SJSA1 (cell line): ENCODE results near the gene DUSP8. TPM values are rescaled to one million over a fixed set of nuclear protein-coding genes. Genes with fewer than 3 reads are reported as not detected.

Experiments used
- DNase-seq, 2 experiments: peaks; one replicate each; pipeline ENCODE4 v3.0.0-alpha.2; 2015 to 2020; ENCODE audit warnings: low spot score in 2 of 2, low read depth in 1 of 2
- H3K27ac ChIP-seq: fragments of 250-450 bp; sonication (Bioruptor Pico); 2 replicates; pipeline ENCODE4 v1.5.1; 2020; ENCODE audit warnings: mild to moderate bottlenecking, moderate library complexity
- H3K27me3 ChIP-seq: fragments of 250-450 bp; sonication (Bioruptor Pico); replicated peaks from 2 replicates; pipeline ENCODE4 v1.5.1; 2020; ENCODE audit warnings: mild to moderate bottlenecking, moderate library complexity
- H3K36me3 ChIP-seq: fragments of 250-450 bp; sonication (Bioruptor Pico); 2 replicates; pipeline ENCODE4 v1.5.1; 2020; ENCODE audit warnings: mild to moderate bottlenecking
- H3K4me1 ChIP-seq: fragments of 250-450 bp; sonication (Bioruptor Pico); replicated peaks from 2 replicates; pipeline ENCODE4 v1.6.1; 2021; ENCODE audit warnings: mild to moderate bottlenecking
- H3K4me3 ChIP-seq: fragments of 250-450 bp; sonication (Bioruptor Pico); 2 replicates; pipeline ENCODE4 v1.5.1; 2020; ENCODE audit warnings: mild to moderate bottlenecking
- H3K9me3 ChIP-seq: fragments of 250-450 bp; sonication (Bioruptor Pico); replicated peaks from 2 replicates; pipeline ENCODE4 v1.5.1; 2020; ENCODE audit warnings: mild to moderate bottlenecking
- total RNA-seq: library from RNA; depleted of rRNA; stranded (reverse); fragments of >200 nt; shearing (Covaris generic); gene quantifications from 2 replicates; pipeline ENCODE4 v1.2.3, GENCODE V29; 2014

DUSP8 gene
- total RNA-seq, 1 experiment from 2014 or later: 0.82 TPM

DNA sequence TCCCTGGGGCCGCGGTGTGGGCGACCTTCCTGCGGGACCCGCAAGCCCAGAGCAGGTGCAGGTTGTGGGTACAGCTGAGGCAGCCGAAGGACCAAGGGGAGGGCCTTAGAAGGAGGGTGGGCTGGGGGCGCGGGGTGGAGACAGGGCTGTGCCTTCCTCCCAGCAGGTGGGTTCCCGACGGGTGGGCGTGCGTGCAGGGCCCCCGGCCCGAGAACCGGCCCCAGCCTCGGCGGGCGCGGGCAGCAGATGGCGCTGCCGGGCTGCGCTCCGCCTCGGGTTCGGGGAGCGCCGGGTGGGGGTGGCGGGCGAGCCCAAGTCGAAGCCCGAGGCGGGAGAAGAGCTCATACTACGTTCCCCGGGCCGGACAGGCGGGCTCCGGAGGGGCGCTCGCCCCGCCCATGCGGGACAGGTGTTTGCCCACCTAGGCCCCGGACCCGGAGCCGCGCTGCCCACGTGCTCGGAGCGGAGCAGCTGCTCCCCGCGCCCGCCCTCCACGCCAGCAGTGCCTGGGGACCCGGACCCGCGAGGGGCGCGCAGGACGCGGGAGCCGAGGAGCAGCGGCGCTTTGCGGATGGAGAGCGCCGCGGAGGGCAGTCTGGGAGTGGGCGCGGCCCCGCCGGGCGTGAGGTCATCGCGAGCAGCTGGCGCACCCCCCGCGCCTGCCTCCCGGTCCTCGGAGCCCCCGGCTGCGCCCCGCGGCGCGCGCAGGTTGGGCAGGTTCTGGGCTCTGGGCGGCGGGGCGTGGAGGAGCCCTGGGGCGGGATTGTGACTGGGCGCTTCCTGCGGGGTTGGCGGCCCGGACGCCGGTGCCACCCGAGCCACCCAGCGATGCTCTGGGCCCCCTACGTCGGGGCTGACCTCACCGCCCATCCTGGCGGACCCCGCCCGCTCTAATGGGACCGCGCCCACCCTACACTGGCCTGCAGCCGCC is 25.3 kb downstream of the DUSP8 start:
- Histone ChIP-seq H3K4me3 (no peak overlapping the region), H3K36me3 (no peaks in the 10 kb centered on the region), H3K9me3 (no peaks in the 10 kb centered on the region), H3K4me1 (peaks cover 6% of the 10 kb centered on the region), H3K27ac (no peak overlapping the region), H3K27me3 (peaks cover 18% of the 10 kb centered on the region)
- DNase-seq: no peak

DNA sequence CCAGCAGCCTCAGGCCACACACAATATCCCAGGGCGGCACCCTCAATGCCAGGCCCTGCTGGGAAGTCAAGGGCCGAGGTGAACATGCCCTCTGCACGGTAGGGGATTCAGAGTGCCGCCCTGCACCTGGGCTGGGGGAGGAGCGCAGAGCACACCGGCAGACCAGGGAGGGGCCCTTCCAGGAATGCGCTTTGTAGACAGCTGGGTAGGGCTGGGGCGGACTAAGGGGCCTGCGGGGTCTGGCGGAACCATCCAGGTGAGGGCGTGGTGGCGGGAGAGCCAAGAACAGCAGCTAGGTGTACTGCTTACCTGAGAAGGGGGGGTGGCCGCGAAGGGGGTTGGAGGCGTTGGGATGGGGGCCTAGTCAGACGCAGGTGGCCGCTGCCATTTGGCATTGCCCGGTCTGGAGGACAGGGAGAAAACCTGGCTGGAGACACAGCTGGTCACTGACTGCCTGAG is 26.0 kb downstream of the DUSP8 start:
- peaks cover 18% of the 10 kb centered on the region for H3K27me3 ChIP-seq
- DNase-seq: no peak

DNA sequence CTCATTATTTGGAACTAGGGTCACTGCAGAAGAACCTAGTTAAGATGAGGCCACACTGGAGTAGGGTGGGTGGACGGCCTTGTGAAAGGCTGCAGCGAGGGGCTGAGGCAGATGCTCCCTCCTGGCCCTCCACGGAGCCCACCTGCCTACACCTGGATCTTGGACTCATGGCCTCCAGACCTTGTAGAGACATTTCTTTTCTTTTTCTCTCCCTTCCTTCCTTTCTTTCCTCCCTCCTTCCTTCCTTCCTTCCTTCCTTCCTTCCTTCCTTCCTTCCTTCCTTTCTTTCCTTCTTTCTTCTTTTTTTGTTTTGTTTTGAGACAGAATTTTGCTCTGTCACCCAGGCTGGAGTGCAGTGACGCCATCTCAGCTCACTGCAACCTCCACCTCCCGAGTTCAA is 26.6 kb downstream of the DUSP8 start:
- Histone ChIP-seq H3K4me1 (peaks cover 6% of the 10 kb centered on the region), H3K4me3 (no peak overlapping the region), H3K27me3 (peaks cover 18% of the 10 kb centered on the region), H3K27ac (no peak overlapping the region), H3K9me3 (no peaks in the 10 kb centered on the region), H3K36me3 (no peaks in the 10 kb centered on the region)
- DNase-seq: no peak

More for the DNA sequence above, 26.0 kb downstream of the DUSP8 start:
- Histone ChIP-seq H3K9me3 (no peaks in the 10 kb centered on the region), H3K27ac (no peak overlapping the region), H3K36me3 (no peaks in the 10 kb centered on the region), H3K4me3 (no peak overlapping the region), H3K4me1 (peaks cover 6% of the 10 kb centered on the region)

DNA sequence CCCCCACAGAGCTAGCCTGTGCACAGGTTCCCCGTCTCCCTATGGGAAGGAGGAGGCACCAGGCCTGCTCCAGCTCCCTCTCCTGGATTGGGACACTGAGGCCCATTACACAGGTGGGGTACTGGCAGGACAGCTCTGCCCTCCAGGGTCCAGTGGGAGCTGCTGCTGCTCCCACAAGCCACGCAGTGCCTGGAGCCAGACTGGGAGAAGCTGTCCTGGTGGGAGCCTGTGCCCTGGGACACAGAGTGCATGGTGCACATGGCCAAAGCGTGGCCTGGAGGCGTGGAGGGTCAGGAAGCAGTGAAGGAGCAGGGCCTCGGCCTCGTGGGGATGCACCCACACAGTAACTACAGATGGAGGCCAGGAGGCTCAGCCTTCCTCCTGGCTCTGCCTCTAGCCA is 27.5 kb downstream of the DUSP8 start:
- no peak overlapping the region for H3K27ac ChIP-seq
- H3K27me3 ChIP-seq: peaks cover 18% of the 10 kb centered on the region
- H3K9me3 ChIP-seq: no peaks in the 10 kb centered on the region
- no peak overlapping the region for H3K4me3 ChIP-seq
- DNase-seq: no peak
- peaks cover 6% of the 10 kb centered on the region for H3K4me1 ChIP-seq
- H3K36me3 ChIP-seq: no peaks in the 10 kb centered on the region

DNA sequence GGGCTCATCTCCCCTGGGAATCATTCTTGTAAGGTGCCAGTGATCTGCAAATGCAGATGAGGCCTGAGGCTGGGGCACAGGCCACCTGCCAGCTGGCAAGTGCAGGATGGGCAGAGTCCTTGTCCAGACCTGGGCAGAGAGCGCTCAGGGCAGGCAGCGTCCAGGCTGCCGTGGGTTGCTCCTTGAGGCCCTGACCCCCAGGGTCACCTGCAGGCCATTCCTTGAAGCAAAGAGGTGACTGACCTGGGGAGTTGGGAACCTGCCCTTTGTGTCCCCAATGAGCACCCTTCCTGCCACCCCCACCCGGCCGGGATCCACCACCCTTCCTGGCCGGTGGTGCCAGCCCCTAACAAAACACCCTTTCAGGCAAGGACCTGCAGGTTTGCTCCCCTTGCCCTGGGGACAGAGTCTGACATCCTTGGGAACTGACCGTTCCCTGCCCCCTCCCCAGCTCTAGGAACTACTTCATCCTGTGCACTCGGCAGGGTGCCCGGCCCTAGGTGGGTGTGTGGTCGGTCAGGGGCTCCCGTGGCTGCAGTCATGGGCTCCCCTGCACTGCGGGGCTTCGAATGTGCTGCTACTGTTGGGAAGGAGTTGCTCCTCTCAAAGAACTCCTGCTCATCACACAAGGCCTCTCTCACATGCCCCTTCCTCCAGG is 28.3 kb downstream of the DUSP8 start:
- no peak for DNase-seq
- Histone ChIP-seq H3K4me3 (no peak overlapping the region), H3K27ac (no peak overlapping the region), H3K36me3 (no peaks in the 10 kb centered on the region), H3K4me1 (peaks cover 6% of the 10 kb centered on the region), H3K27me3 (peaks cover 18% of the 10 kb centered on the region), H3K9me3 (no peaks in the 10 kb centered on the region)

DNA sequence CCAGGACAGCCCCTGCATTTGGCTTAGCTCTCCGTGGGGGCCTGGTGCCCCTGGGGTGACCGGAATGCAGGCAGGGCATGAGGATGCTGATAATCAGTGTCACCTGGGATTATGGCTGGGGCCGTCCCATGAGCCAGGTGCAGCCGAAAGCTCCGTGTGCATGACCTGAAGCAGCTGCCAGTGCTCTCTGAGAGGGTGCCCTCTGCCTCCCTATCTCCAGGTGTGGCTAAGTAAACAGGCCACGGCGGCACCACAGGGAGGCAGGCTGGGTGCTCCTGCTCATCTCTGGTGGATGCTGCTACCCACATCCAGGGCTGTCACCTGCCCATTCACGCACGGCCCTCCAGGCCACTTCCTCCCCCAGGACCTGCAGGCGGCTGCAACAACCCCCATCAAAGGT is 29.8 kb downstream of the DUSP8 start:
- peaks cover 6% of the 10 kb centered on the region for H3K4me1 ChIP-seq
- no peak overlapping the region for H3K4me3 ChIP-seq
- no peaks in the 10 kb centered on the region for H3K9me3 ChIP-seq
- DNase-seq: no peak
- peaks cover 14% of the 10 kb centered on the region for H3K27me3 ChIP-seq
- no peak overlapping the region for H3K27ac ChIP-seq
- no peaks in the 10 kb centered on the region for H3K36me3 ChIP-seq

DNA sequence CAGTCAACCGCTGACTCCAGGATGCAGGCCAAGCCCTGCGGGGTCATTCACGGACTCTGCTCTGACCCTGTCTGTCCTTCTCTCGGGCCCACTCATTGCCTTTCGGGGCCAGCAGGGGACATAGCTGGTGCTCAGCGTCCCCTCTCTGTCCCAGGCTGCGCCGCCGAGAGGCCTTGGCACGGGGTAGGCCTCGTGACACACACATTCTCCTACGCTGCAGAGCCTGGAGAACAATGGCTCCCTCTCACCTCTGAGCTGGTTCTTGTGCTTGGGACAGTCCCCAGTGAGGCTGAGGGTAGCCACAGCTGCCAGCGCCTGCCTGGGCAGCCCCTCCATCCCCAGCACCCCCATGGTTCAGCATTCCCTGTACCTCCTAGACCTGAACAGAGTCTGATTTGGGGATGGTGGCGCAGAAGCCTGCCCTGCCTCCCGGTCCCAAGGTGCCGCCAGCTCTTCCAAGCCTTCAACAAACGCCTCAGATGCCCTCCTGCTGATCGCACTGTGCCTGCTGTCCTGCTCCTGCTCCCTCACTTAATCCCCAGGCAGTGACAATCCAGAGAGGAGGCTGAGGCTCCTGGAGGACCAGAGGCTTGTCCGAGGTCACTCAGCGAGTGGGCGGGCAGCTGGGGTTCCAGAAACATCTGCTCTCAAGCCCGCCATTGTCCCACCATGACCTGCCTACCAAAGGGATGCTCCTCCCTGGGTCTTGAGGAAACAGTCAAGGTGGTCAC is 30.4 kb downstream of the DUSP8 start:
- H3K36me3 ChIP-seq: no peaks in the 10 kb centered on the region
- H3K4me1 ChIP-seq: peaks cover 1% of the 10 kb centered on the region
- no peak overlapping the region for H3K4me3 ChIP-seq
- no peaks in the 10 kb centered on the region for H3K9me3 ChIP-seq
- no peak for DNase-seq
- H3K27me3 ChIP-seq: peaks cover 8% of the 10 kb centered on the region
- no peak overlapping the region for H3K27ac ChIP-seq

DNA sequence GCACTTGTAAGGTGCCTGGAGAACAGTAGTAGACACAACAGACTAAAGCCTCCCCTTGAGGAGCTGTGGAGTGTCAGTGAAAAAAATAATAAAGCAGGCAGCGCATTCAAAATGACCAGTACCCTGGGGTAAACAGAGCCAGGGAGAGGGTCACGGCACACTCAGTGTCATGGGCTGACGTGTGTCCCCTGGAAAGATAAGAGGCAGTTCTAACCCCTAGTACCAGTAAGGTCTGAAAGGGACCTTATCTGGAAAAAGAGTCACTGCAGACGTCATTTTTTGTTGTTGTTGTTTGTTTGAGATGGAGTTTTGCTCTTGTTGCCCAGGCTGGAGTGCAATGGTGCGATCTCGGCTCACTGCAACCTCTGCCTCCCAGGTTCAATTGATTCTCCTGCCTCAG is 32.0 kb downstream of the DUSP8 start:
- no peak for DNase-seq
- Histone ChIP-seq H3K27me3 (no peaks in the 10 kb centered on the region), H3K4me1 (no peaks in the 10 kb centered on the region), H3K4me3 (no peak overlapping the region), H3K9me3 (no peaks in the 10 kb centered on the region), H3K36me3 (no peaks in the 10 kb centered on the region), H3K27ac (no peak overlapping the region)

DNA sequence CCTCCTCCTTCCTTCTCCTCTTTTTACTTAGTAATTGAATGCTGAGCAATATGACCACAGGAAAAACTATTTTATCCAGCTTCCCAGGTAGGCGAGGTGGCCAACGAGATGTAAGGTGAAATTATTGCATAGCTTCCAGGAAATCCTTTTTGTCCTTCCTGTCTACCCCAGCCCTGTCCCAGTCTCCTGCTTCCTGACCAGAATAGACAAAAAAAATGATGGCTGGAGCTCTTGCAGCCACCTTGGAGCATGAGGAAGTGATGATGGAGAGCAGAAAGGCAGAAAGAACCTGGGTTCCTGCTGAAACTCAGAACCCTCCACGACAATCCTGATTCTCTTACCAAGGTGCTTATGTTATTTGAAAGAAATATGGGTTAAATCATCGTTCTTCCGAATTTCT is 33.9 kb downstream of the DUSP8 start:
- Histone ChIP-seq H3K4me3 (no peak overlapping the region), H3K9me3 (no peaks in the 10 kb centered on the region), H3K27me3 (no peaks in the 10 kb centered on the region), H3K4me1 (no peaks in the 10 kb centered on the region), H3K27ac (no peak overlapping the region), H3K36me3 (no peaks in the 10 kb centered on the region)
- DNase-seq: no peak

DNA sequence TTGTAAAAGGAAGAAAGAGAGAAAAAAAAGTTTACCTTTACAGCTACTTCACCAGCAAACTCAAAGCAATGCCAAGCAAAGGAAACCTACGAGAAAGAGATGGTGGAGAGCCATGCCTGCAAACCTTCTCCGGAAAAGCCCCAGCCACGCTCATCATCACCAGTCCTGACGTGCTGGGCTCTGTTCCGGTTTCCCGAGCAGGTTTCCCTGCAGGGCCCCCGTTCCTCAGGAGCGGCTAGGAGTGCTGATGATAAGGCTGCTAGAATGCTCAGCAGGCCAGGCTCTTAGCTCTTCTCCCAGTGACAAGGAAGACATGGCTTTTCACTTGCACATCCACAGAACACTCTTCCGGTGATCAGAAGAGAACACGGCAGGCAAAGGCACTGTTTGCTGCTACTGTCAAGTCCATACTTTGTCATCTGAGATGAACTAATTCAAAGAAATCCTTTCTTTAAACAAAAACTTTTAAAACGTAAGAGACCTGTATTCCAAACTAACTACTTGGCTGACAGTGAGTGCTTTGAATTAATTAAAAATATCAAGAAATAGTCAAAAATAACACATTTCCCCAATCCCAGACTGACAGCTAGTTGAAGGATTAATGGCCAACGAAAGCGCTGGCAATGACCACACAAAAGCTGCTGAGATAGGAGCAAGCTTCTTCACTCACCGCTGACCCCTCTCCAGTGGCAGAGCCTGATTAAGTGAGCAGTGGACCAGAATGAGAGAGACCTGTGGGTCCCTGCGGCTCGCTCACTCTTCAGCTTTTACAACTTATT is 35.8 kb downstream of the DUSP8 start:
- H3K4me3 ChIP-seq: no peak overlapping the region
- no peak overlapping the region for H3K27ac ChIP-seq
- H3K27me3 ChIP-seq: no peaks in the 10 kb centered on the region
- no peaks in the 10 kb centered on the region for H3K9me3 ChIP-seq
- no peaks in the 10 kb centered on the region for H3K4me1 ChIP-seq
- no peaks in the 10 kb centered on the region for H3K36me3 ChIP-seq
- DNase-seq: no peak

DNA sequence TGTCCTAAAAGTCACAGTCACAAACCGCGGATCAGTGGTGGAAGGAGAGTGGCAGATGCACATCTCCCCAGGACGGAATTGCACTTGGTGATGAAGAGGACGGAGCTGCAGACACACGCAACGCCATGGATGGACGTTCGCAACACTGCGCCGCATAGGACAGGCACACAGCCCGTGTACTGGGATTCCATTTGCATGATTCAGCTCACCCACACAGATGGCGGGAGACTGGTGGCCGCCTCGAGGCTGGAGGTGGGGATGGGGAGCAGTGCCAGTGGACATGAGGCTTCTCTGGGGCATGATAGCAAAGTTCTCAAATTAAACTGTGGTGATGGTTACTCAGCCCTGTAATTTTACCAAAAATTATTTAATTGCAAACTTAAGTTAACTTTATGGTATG is 37.4 kb downstream of the DUSP8 start:
- Histone ChIP-seq H3K27ac (no peak overlapping the region), H3K27me3 (no peaks in the 10 kb centered on the region), H3K36me3 (no peaks in the 10 kb centered on the region), H3K9me3 (no peaks in the 10 kb centered on the region), H3K4me1 (no peaks in the 10 kb centered on the region), H3K4me3 (no peak overlapping the region)
- DNase-seq: no peak

DNA sequence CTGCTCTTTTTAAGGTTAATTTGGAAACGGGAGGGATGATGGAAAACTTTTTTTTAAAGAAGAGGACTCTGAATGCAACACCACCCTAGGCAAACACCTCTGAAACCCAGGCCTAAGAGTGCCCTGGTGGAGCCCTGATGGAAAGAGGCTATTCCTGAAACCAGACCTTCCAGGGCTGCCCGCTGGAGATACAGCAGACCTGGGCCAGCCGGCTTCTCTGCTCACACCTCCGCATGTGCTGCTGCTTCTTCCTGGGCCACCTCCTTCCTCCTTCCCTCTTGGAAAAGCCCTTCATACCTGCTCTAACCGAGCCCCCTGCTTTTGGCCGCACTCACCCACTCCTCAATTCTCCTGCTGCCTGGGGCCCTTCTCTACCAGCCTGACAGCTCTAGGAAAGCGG is 37.9 kb downstream of the DUSP8 start:
- Histone ChIP-seq H3K27ac (no peak overlapping the region), H3K4me1 (no peaks in the 10 kb centered on the region), H3K9me3 (no peaks in the 10 kb centered on the region)

DNA sequence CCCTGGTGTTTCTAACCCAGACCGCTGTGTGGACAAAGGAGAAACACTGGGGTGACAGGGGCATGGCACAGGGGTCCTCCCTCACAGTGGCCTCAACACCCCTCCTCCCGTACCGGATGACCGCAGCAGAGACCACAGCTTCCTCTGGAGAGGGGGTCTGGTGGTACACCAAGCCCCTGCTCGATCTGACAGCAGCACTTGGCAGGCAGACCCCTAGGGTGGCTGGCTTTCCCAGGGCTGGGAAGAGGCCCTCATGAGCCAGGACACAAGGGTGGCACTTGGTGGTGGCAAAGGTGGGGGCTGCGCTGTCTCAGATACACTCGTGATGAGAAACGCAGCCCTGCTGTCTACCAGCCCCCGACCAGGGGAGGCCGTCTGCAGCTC is 38.7 kb downstream of the DUSP8 start:
- H3K36me3 ChIP-seq: no peaks in the 10 kb centered on the region
- DNase-seq: no peak
- H3K4me3 ChIP-seq: no peak overlapping the region
- H3K27ac ChIP-seq: no peak overlapping the region
- H3K4me1 ChIP-seq: no peaks in the 10 kb centered on the region
- no peaks in the 10 kb centered on the region for H3K27me3 ChIP-seq
- no peaks in the 10 kb centered on the region for H3K9me3 ChIP-seq

More for the DNA sequence above, 37.9 kb downstream of the DUSP8 start:
- Histone ChIP-seq H3K36me3 (no peaks in the 10 kb centered on the region), H3K27me3 (no peaks in the 10 kb centered on the region), H3K4me3 (no peak overlapping the region)
- no peak for DNase-seq
